Urothelium cell line (cell line): ENCODE measurements around the gene TMEM201.

ENCODE experiments used
- DNase-seq: peaks from one replicate; pipeline ENCODE4 v3.0.0; 2011; ENCODE audit warnings: low spot score, mixed read lengths
- FAIRE-seq: peaks from 2 replicates; lab custom pipeline; 2011; peaks lifted over from hg19 to GRCh38; lab: Jason Lieb, UNC

The TMEM201 gene

GRCh38 chr1:9599741-9600140 is 11.0 kb downstream of the TMEM201 start:
- no peak for DNase-seq
- FAIRE-seq: no peak

DNA sequence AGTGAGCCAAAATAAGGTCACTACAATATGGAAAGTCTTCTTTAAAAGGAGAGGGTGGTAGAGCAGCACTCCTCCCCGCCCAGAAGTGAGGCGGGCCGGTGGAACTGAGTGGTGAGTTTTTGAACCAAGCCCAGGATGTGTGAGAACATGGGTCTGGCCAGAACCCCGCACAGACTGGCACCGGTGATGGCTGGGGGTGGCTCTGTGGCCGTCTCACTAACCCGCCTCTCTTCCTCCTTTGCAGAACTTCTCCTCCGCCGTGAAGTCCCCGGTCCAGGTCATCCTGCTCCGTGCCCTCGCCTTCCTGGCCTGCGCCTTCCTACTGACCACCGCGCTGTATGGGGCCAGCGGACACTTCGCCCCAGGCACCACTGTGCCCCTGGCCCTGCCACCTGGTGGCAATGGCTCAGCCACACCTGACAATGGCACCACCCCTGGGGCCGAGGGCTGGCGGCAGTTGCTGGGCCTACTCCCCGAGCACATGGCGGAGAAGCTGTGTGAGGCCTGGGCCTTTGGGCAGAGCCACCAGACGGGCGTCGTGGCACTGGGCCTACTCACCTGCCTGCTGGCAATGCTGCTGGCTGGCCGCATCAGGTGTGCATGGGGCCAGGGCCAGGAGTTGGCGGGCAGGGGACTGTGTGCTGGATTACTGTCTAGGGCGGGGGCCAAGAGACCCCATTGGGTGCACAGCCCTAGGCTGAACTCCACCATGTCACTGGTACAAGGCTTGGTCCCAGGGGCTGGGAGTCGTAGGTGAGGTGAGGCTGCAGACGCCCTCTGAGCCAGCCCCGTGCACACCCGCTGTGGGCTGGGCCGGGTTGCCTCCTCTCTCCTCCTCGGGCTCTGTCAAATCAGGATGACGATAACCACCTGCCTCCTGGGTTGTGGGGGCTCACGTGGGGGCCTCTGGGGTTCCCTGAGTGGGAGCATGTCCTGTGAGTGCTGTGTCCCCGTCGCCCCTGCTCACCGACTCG is 12.4 kb downstream of the TMEM201 start:
- DNase-seq (no peak), FAIRE-seq (no peak)

DNA sequence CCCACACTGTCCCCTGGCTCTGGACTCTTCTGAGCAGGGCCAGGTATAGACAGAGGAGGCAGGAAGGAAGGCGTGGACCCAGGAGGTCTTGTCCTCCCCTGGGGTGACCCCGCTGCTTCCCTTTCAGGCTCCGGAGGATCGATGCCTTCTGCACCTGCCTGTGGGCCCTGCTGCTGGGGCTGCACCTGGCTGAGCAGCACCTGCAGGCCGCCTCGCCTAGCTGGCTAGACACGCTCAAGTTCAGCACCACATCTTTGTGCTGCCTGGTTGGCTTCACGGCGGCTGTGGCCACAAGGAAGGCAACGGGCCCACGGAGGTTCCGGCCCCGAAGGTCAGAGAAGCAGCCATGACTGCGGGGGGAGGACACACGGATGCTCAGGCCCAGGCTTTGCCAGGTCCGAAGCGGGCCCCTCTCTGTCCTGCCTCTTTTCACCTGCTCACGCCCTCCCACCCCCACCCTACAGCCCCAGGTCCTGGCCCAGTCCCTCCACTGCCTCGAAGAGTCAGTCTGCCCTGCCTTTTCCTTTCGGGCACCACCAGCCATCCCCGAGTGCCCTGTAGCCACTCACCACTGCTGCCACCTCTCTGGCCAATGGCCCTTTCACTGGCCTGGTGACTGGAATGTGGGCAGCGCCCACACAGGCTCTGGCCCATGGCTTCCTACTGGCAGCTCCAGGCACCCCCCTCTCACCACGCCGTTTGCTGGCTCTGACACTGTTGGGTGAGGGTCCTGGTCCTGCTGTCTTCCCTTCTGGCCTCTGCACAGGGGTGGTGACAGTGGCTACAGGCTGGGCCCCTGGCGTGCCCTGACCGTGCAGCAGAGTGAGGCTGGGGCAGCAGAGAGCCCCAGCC is 13.5 kb downstream of the TMEM201 start:
- DNase-seq (no peak), FAIRE-seq (no peak)

GRCh38 chr1:9602794-9603167 is 14.1 kb downstream of the TMEM201 start:
- DNase-seq: no peak
- FAIRE-seq: no peak

DNA sequence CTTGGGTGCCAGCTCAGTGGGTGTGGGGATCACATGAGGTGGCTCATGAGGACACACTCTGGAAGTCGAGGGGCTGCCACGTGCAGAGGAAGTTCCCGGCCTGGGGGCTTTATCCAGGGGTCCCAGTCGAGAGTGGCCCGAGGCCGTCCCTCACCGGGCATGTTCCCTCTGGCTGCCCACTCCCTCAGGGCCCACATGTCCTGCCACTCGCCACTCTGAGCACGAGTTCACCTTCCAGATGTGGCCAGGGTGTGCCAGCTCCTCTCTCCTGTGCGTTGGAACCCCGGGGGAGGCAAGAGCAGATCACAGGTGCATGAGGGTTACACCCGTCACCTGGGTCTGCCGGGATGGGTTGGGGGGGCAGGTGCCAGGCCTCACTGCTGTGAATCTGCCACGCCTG is 14.6 kb downstream of the TMEM201 start:
- DNase-seq (no peak), FAIRE-seq (no peak)

GRCh38 chr1:9603766-9604753 is 15.3 kb downstream of the TMEM201 start:
- FAIRE-seq (no peak), DNase-seq (no peak)

GRCh38 chr1:9604836-9605235 is 16.1 kb downstream of the TMEM201 start:
- FAIRE-seq: no peak
- no peak for DNase-seq

DNA sequence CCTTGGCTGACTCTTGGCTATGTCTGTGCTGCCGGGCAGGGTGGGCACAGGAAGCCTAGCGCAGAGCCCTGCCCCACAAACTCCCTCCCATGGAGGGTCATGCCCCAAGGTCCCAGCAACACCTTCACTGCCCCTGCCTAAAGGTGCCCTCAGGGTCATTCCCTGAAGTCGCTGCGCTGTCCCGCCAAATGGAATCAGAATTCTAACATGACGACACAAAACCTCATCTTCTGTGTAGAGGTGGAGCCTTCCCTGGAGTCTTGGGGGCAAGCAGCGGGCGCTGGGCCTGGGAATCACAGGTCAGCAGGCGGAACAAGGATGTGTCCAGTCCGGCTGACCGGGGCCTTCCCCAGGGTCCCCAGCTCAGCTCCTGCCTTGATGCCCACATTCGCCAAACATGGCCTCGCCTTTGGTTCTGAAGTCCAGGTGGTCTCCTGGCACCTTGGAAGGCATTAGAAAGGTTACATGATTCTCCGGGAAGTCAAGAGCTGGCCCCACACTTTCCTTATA is 17.3 kb downstream of the TMEM201 start:
- FAIRE-seq: no peak

GRCh38 chr1:9606458-9606857 is 17.7 kb downstream of the TMEM201 start:
- DNase-seq: no peak
- FAIRE-seq: no peak

More for the DNA sequence above, 17.3 kb downstream of the TMEM201 start:
- DNase-seq: no peak

DNA sequence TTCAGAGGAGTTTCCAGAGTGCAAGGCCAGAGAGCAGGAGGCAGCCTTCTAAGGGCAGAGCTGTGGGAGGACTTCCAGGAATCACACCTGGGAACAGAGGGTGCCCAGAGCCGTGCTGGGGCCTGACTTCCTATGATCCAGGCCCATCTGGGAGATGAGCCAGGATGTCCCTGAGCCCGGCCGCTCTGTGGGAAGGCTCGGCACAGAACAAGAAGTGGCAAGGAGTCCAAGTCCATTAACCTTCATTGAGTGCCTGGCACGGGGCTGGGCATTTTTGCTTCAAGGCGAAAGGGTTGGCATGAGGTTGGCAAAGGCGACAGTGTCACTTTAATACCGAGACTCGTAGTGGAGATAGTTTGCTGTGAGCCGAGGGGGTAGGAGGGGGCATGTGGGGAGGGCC is 18.2 kb downstream of the TMEM201 start:
- FAIRE-seq (no peak), DNase-seq (no peak)

DNA sequence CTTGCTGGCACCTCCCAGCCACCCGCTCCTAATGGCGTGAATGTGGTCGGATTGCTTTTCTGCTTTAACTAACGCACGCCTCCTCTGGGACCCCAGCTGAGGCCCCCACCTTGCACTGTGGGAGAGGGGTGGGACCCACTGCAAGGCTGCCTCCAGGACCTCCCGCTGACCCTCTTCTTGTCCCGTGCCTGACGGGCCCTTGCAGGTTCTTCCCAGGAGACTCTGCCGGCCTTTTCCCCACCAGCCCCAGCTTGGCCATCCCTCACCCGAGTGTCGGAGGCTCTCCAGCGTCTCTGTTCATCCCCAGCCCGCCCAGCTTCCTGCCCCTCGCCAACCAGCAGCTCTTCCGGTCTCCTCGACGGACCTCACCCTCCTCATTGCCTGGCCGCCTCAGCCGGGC is 18.6 kb downstream of the TMEM201 start:
- no peak for DNase-seq
- no peak for FAIRE-seq

- no peak for FAIRE-seq
- no peak for DNase-seq
Observed at GRCh38 chr1:9609998-9610397, 21.3 kb downstream of the TMEM201 start.

- FAIRE-seq: no peak
- DNase-seq: no peak
Observed at GRCh38 chr1:9610548-9610947, 21.8 kb downstream of the TMEM201 start.

DNA sequence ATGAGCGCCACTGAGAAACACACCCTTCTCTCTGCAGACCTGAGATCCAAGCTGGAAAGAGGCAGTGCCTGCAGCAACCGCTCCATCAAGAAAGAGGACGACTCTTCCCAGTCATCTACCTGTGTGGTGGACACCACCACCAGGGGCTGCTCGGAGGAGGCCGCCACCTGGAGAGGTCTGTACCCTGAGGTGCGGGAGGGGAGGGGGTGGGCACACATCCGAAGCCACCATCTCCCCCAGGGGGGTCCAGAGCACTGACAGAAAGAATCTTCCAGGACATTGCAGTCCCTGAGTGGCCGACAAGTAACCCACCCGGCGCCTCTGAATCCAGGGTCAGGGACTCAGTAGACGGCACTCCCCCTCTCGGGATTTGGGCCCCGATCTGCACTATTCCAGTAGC is 23.0 kb downstream of the TMEM201 start:
- FAIRE-seq (no peak), DNase-seq (no peak)

DNA sequence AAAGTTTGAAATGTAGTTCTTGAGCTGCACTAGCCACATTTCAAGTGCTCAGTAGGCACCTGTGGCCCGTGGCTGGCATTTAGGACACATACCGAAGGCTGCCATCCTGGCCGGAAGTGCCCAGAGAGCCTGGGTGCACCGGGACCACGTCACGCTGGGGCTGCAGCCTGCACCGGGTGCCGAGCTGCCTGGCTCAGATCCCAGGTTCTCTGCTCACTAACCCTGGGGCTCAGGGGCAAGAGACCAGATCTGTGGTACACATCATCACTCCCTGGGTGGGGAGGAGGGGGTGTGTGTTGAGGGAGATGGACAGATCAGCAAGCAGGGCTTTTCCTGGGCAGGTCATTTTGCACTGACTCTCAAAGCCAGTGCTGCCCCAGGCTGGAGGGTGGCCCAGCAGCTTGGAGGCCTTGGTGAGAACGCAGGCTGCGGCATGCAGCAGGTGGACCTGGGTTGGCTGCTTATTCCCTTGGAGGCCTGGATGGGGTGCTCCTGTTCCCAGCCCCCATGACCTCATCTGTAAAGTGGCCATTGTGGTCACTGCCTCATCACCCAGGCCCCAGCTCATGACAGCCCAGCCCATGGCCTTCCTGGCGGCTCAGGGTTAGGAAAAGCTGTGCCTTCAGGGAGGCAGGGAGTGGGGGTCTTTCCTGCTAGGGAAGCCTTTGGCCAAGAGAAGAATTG is 23.6 kb downstream of the TMEM201 start:
- DNase-seq: no peak
- FAIRE-seq: no peak

GRCh38 chr1:9612871-9613624 is 24.3 kb downstream of the TMEM201 start:
- no peak for FAIRE-seq

DNA sequence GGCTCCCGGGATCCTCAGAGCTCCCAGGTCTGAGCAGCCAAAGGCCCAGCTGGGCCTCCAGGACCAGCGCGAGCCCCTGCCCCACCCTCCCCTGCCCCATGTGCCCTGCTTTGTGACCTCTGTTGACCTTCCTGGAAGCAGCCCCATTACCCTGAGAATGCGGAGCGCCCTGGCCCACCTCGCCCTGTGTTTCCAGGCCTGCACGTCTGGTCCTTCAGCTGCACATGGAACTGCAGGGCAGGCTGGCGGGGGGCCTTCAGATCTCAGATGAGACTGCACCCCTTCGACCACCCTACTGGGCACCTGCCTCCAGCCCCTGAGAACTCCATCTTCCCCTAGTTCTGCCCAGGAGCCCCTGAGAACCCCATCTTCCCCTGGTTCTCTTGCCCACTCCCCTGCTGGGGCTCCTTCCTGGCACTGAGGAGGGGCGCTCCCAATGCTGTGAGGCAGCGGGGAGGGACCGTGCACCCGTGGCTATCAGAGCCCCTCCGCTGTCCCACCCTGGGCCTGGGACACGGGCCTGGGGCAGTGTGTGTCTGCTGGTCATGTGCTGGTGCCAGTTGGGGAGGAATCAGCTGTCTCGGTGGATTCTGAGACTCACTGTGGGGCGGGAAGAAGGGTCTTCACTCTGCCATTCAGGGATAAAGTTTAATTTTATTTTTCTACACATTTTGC is 25.1 kb downstream of the TMEM201 start:
- FAIRE-seq (no peak), DNase-seq (no peak)

More at GRCh38 chr1:9612871-9613624, 24.3 kb downstream of the TMEM201 start:
- no peak for DNase-seq

DNA sequence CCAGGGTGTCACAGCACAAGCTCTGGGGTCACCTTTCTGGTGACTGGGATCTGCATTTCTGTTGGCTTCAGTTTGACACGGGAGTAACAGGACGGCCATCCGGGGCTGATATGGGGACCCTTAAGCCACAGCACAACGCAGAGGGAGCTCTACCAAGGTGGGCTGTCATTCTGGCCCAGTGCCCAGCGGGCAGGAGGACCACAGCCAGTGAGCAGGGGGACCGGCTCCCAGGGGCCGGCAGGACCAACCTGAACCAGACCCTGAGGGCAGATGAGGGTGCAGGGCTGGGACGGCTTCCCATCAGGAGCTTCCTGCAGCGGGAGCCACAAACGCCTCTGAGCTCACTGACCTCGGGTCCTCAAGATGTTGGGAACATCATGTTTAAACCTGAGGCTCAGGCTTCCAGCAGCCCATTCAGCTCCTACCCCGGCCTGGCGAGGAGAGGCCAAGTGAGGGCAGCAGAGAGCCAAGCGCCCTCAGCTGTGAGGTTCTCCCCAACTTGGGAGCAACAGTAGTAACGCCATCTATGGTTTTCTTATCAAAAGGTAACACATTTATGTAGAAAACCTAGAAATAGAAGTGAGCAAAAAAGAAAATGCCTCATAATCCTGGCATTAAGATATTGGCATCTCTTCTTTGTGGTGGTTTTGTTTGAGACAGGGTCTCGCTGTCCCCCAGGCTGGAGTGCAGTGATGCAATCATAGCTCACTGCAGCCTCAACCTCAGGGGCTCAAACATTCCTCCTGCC is 26.8 kb downstream of the TMEM201 start:
- FAIRE-seq (no peak), DNase-seq (peak; percentile 60)
